NCI-H1694 (cell line): ENCODE results near the gene DYNC2LI1.

ENCODE experiments used
- DNase-seq: peaks from one replicate; lab custom pipeline; 2025; lab: John Stamatoyannopoulos, UW

DYNC2LI1 gene

DNA sequence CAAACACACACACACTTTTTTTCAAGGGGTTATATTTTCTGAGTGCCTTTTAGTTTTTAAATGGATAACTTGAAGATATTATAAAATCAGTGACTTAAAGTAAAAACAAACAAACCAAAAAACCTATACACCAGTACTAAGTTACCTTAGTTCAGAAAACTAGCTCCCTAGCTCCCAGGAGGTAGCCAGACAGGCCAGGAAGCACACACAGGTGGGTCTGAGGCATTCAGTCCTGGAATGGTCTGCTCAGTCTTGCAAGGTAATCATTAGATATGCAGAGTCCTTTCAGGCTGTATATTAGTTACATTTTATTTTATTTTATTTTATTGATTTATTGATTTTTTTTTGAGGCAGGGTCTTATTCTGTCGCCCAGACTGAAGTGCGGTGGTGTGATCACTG, 10.7 kb upstream of the DYNC2LI1 start:
- DNase-seq: no peak

GRCh38 chr2:43764086-43764705, 9.6 kb upstream of the DYNC2LI1 start:
- DNase-seq: peak; percentile 87

DNA sequence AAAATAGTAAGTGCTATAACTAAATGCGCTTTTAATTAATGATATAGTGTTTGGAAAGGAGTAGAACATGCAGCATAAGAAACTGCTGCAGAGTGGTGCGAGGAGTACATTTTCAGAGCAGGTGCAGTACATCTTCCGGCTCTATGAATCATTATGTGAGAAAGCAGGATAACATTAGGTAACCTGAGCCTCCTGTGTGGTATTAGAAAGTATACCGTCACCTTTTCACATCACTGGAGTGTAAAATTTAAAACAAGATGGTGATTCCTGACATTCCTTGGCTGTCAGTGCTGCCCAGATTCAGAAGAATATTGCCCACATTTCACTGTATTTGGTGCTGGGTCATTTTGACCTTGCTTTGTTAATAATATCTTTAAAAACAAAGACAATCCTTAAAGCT, 7.8 kb upstream of the DYNC2LI1 start:
- no peak for DNase-seq

DNA sequence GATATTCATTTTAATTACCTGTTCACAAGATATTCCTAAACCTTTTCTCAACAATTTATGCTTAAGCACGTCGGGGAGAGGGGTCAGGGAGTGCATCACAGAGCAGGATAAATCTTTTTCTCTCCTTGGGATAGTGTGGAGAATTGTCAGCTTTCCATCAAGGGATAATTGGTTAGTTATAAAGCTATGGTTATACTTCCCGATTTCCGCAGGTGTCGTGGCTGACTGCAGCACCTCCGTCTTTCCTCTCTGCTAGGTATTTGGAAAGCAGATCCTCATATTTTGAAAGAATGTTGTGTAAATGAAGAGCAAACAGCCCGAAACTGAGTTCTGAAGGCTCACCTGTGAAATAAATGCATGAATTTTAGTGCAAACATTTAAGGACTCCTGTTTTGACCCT, 778 bp downstream of the DYNC2LI1 start:
- DNase-seq: no peak

DNA sequence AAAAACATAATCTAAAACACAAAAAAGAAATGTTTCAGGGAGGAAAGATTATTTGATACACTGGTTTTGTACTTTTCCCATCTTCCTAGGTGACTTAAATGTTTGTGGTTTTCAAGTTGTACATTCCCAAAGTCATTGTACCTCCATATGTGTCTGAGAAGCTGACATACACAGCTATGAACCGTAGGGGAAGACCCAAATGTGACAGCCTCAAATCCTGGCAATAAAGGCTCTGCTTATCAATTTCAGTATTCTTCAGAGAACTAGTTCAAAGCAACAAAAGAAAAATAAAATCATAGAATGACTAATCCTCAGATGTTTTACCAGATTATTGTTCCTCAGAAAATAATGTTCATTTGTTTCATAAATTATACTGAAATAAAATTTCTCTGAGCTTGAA, 2.5 kb downstream of the DYNC2LI1 start:
- DNase-seq: no peak

GRCh38 chr2:43777306-43777926, 3.6 kb downstream of the DYNC2LI1 start:
- DNase-seq: no peak

- DNase-seq: no peak
Observed at GRCh38 chr2:43778233-43778632, 4.4 kb downstream of the DYNC2LI1 start.

- DNase-seq: no peak
Observed at GRCh38 chr2:43787895-43788294, 14.1 kb downstream of the DYNC2LI1 start.

DNA sequence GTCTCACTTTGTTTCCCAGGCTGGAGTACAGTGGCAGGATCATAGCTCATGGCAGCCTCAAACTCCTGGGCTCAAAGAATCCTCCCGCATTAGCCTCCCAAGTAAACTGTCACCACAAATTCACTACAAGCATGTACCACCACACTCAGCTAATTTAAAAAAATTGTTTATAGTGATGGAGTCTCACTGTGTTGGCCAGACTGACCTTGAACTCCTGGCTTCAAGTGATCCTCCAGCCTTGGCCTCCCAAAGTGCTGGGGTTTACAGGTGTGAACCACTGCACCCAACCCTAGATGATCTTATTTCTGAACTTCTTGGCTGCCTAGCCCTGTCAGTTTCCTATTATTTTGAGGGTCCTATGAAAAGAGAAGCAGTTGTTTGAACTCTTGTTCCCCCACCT, 14.8 kb downstream of the DYNC2LI1 start:
- DNase-seq: no peak

GRCh38 chr2:43790147-43790546, 16.3 kb downstream of the DYNC2LI1 start:
- DNase-seq: no peak

- DNase-seq: no peak
Observed at GRCh38 chr2:43791035-43791765, 17.4 kb downstream of the DYNC2LI1 start.

GRCh38 chr2:43792653-43793052, 18.8 kb downstream of the DYNC2LI1 start:
- DNase-seq: no peak

DNA sequence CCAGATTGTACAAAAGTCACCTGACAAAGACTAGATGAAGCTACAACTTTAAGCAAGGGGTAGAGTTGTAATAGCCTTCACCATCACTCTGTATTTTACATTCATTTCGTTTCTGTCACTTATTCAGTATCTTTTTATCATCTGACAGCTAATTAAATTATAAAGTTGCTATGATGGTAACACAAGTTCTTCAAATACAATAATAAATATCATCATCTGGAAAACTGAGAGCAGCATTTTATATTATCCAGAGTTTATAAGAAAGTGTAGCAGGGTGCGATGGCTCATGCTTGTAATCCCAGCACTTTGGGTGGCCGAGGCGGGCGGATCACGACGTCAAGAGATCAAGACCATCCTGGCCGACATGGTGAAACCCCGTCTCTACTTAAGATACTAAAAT, 21.1 kb downstream of the DYNC2LI1 start:
- DNase-seq: no peak

GRCh38 chr2:43796206-43796605, 22.4 kb downstream of the DYNC2LI1 start:
- no peak for DNase-seq

GRCh38 chr2:43798300-43798699, 24.5 kb downstream of the DYNC2LI1 start:
- no peak for DNase-seq

DNA sequence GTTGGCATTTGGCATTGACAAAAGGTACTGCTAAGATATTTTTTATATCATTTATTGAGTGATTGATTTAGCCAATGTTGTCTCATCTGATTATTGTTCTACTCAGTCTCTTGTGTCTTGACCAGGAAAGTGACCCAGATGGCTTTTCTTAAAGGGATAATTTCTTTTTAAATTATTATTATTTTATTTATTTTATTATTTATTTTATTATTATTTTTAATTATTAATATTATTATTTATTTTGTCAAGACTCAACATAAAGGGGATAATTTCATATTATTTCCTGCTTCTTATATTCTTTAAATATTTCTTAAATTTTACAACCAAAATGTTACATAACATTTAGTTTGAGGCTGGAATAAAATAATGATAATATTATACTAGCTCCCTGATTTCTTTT, 27.1 kb downstream of the DYNC2LI1 start:
- no peak for DNase-seq

GRCh38 chr2:43802135-43802534, 28.3 kb downstream of the DYNC2LI1 start:
- DNase-seq: no peak

DNA sequence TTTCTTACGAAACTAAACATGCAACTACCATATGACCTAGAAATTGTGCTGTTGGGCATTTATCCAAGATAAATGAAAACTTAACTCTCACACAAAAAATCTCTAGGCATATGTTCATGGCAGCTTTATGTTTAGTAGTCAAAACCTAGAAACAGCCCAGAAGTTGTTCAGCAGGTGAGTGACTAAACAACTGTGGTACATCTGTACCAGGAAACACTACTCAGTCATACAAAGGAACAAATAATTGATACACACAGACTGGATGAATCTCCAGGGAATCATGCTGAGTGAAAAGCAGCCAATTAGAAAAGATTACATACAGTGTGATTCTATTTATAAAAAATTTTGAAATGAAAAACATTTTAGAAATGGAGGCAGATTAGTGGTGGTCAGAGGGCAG, 29.3 kb downstream of the DYNC2LI1 start:
- DNase-seq: no peak

- DNase-seq: no peak
Observed at GRCh38 chr2:43806719-43807031, 32.8 kb downstream of the DYNC2LI1 start.

- DNase-seq: no peak
Observed at GRCh38 chr2:43810452-43810851, 36.6 kb downstream of the DYNC2LI1 start.

DNA sequence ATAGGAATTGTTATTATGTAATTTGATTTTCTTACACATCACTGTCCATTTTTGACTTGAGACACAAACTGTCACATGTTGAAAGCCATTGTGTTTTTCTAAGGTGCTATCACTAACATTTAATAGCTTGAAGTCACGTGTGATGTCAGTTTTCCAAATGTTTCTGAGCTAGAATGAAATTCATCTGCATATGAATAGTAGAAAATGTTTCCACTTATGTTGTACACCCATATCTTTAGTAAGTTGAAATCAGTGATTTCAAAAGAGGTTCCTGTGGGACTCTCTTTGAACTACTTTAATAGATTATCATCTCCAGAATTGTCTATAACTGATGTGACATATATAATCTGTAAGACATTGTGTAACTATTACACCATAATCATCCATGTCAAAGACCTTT, 37.0 kb downstream of the DYNC2LI1 start:
- no peak for DNase-seq

DNA sequence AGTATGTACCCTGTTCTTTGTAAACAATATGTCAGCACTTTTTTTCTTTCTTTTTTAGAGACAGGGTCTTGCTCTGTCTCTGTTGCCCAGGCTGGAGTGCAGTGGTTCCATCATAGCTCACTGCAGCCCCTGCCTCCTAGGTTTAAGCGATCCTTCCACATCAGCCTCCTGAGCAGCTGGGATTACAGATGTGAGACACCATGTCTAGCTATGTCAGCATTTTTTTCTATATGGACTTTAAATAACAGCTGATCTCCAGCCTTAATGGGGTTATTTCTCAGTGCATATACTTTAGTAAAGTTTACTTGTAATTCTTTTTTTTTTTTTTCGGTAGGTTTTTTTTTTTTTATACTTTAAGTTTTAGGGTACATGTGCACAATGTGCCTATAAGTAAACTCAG, 38.2 kb downstream of the DYNC2LI1 start:
- no peak for DNase-seq

GRCh38 chr2:43812947-43813346, 39.1 kb downstream of the DYNC2LI1 start:
- no peak for DNase-seq

DNA sequence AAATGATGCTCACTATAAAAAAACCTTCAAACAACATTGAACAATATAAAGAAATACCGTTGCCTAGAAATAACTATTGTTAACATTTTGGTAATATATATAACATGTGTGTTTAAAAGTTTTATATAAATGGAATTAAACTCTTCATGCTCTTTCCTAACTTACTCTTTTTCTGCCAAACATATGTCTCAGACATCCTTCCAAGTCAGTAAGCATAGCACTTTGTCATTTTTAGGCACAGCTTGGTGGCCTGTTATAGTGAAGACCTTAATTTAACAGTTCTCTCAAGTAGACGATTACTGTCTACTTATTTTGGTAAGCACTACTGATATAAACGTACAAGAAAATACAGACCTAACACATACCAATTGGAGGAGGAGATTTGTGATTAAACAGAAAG, 40.9 kb downstream of the DYNC2LI1 start:
- DNase-seq: no peak
